Subcutaneous abdominal adipose tissue (tissue), 5 donors: ENCODE measurements around the gene ELF2.
"Not testable (repeated sequence)": the region's sequence is repeated elsewhere in the genome, so short reads cannot be mapped to it uniquely, and the experiment has no call there.

Experiments
- H3K27ac ChIP-seq: one replicate; pipeline ENCODE4 v1.7.0; 2013; ENCODE audit warnings: low read depth, mild to moderate bottlenecking, inconsistent platforms, low read length, moderate library complexity
- H3K27me3 ChIP-seq, 5 donors: one replicate each; pipeline ENCODE4 v1.7.0; 2013; ENCODE audit warnings: low read length in 5 of 5, inconsistent platforms in 1 of 5; ENCODE audit not compliant: control insufficient read depth in 5 of 5, insufficient read depth in 4 of 5
- H3K36me3 ChIP-seq, 5 donors: one replicate each; pipeline ENCODE4 v1.7.0; 2013; ENCODE audit warnings: low read length in 5 of 5; ENCODE audit not compliant: control insufficient read depth in 5 of 5, insufficient read depth in 5 of 5
- H3K4me1 ChIP-seq, 5 donors: one replicate each; pipeline ENCODE4 v1.7.0; 2013; ENCODE audit warnings: low read length in 5 of 5, mild to moderate bottlenecking in 3 of 5, moderate library complexity in 1 of 5; ENCODE audit not compliant: control insufficient read depth in 5 of 5, insufficient read depth in 5 of 5
- H3K4me3 ChIP-seq, 5 donors: one replicate each; pipeline ENCODE4 v1.7.0; 2013; ENCODE audit warnings: low read length in 5 of 5, low read depth in 1 of 5
- H3K9ac ChIP-seq, 5 donors: one replicate each; pipeline ENCODE4 v1.7.0; 2013; ENCODE audit warnings: low read length in 5 of 5, mild to moderate bottlenecking in 4 of 5, moderate library complexity in 3 of 5
- H3K9me3 ChIP-seq, 5 donors: one replicate each; pipeline ENCODE4 v1.7.0; 2013; ENCODE audit warnings: low read length in 5 of 5; ENCODE audit not compliant: control insufficient read depth in 5 of 5
- donor health status: healthy.
- donor health status: healthy.
- donor health status: healthy.
- donor health status: healthy.
- donor health status: healthy.

ELF2 gene

GRCh38 chr4:139083956-139084803, 92.8 kb downstream of the ELF2 start:
- Histone ChIP-seq H3K27ac (peak overlapping the region; percentile 97), H3K4me3 (peak overlapping the region; percentile 90 to 100 (median 99)), H3K27me3 (no peaks in the 10 kb centered on the region), H3K36me3 (no peaks in the 10 kb centered on the region), H3K4me1 (peaks cover 0 to 33% (median 31%) of the 10 kb centered on the region in 5 donors), H3K9ac (peak overlapping the region; percentile 82 to 93 (median 89)), H3K9me3 (no peaks in the 10 kb centered on the region)

DNA sequence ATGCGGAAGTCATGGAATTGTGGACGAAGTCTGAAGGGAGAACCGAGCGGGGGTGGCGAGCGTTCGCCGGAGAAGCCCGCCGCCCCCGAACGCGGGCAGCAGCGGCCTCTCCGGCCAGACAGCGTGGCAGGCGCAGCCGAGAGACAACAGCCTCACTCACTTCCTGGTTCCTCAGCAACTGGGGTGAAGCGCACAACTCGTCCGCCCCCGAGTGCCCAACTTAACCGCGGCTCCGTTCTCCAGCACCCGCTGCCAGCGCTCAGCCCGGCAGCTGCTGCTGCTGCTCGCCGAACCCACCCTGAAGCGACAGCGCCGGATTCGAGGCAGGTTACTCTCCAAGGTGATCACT, 93.4 kb downstream of the ELF2 start:
- H3K9me3 ChIP-seq, result no peaks in the 10 kb centered on the region
- peak overlapping the region; percentile 97 for H3K27ac ChIP-seq
- no peaks in the 10 kb centered on the region for H3K36me3 ChIP-seq
- H3K27me3 ChIP-seq, result no peaks in the 10 kb centered on the region
- H3K4me1 ChIP-seq, result peaks cover 0 to 38% (median 32%) of the 10 kb centered on the region in 5 donors
- H3K9ac ChIP-seq, result peak overlapping the region; percentile 82 to 93 (median 88)
- peak overlapping the region; percentile 90 to 100 (median 99) for H3K4me3 ChIP-seq

GRCh38 chr4:139082750-139083606, 94.0 kb downstream of the ELF2 start:
- Histone ChIP-seq H3K4me1 (peaks cover 0 to 44% (median 35%) of the 10 kb centered on the region in 5 donors), H3K27me3 (no peaks in the 10 kb centered on the region), H3K9ac (peak overlapping the region; percentile 82 to 93 (median 88)), H3K27ac (peak overlapping the region; percentile 97), H3K4me3 (peak overlapping the region; percentile 90 to 100 (median 99)), H3K9me3 (no peaks in the 10 kb centered on the region), H3K36me3 (no peaks in the 10 kb centered on the region)

DNA sequence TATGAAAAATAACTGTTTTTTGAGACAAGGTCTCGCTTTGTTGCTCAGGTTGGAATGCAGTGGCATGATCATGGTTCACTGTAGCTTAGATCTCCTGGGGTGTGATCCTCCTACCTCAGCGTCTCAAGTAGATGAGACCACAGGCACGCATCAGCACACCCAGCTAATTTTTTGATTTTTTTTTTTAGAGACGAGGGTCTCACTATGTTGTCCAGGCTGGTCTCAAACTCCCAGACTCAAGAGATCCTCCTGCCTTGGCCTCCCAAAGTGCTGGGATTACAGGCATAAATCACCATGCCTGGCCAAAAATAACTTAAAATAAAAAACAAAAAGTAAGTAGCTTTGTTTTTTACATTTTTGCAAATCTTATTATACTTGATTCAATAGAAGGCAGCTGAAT, 98.1 kb downstream of the ELF2 start:
- Histone ChIP-seq H3K4me3 (no peak overlapping the region), H3K36me3 (no peaks in the 10 kb centered on the region), H3K4me1 (peaks cover 0 to 44% (median 33%) of the 10 kb centered on the region in 5 donors), H3K27ac (no peak overlapping the region), H3K27me3 (no peaks in the 10 kb centered on the region), H3K9ac (no peak overlapping the region), H3K9me3 (no peaks in the 10 kb centered on the region)

- Histone ChIP-seq H3K4me1 (peaks cover 0 to 44% (median 29%) of the 10 kb centered on the region in 5 donors), H3K4me3 (no peak overlapping the region), H3K27ac (no peak overlapping the region), H3K27me3 (no peaks in the 10 kb centered on the region), H3K9me3 (no peaks in the 10 kb centered on the region), H3K36me3 (peaks cover 0 to 5% (median 2%) of the 10 kb centered on the region in 5 donors), H3K9ac (no peak overlapping the region)
These were observed 99.3 kb downstream of the ELF2 start for GRCh38 chr4:139077567-139078355.

DNA sequence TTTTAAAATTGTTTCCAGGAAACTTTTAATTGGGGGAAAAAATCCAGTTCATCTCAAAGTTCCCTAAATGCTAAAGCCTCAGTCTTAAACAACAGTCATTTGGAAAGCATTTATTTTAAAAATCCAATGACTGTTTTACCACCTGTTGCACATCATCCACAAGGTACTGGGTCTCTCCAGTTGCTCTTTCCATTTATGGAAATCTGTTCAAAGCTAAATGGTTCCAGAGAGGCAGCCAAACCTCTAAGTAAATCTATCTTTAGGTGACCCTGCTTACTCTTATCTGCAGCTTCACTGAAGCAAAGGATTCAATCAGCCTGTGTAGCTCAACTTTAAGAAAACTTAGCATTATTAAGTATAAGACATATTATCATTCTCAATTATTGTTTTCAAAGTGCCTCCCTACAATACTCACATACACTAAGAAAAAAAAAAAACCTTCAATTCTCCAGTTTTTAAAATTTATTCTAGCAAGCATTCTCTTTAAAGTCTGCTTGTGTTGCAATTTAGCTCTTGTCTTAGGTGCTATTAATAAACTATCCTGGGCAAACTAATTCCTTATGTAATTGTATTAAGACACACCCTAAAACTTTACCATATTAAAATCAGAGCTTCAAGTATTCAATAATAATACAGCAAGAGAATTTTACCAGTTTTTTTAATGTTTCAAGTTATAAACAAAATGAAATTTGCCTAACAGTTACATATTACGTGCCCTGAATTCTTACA, 100.8 kb downstream of the ELF2 start:
- Histone ChIP-seq H3K27me3 (no peaks in the 10 kb centered on the region), H3K4me3 (no peak overlapping the region), H3K36me3 (peaks cover 9 to 14% (median 11%) of the 10 kb centered on the region in 5 donors), H3K9ac (no peak overlapping the region), H3K9me3 (no peaks in the 10 kb centered on the region), H3K27ac (no peak overlapping the region), H3K4me1 (peaks cover 0 to 30% (median 14%) of the 10 kb centered on the region in 5 donors)

- Histone ChIP-seq H3K27me3 (no peaks in the 10 kb centered on the region), H3K4me1 (peaks cover 0 to 2% (median 0%) of the 10 kb centered on the region in 5 donors), H3K27ac (no peak overlapping the region), H3K4me3 (no peak overlapping the region), H3K9me3 (no peaks in the 10 kb centered on the region), H3K9ac (no peak overlapping the region), H3K36me3 (peaks cover 37 to 61% (median 41%) of the 10 kb centered on the region in 5 donors)
These were observed 116.4 kb downstream of the ELF2 start for GRCh38 chr4:139060591-139060990.

- H3K36me3 ChIP-seq, result peaks cover 34 to 59% (median 39%) of the 10 kb centered on the region in 5 donors
- H3K4me1 ChIP-seq, H3K27ac ChIP-seq, H3K4me3 ChIP-seq, H3K9ac ChIP-seq, H3K27me3 ChIP-seq, H3K9me3 ChIP-seq: not testable (repeated sequence)
These were observed 118.0 kb downstream of the ELF2 start for GRCh38 chr4:139059026-139059425.

DNA sequence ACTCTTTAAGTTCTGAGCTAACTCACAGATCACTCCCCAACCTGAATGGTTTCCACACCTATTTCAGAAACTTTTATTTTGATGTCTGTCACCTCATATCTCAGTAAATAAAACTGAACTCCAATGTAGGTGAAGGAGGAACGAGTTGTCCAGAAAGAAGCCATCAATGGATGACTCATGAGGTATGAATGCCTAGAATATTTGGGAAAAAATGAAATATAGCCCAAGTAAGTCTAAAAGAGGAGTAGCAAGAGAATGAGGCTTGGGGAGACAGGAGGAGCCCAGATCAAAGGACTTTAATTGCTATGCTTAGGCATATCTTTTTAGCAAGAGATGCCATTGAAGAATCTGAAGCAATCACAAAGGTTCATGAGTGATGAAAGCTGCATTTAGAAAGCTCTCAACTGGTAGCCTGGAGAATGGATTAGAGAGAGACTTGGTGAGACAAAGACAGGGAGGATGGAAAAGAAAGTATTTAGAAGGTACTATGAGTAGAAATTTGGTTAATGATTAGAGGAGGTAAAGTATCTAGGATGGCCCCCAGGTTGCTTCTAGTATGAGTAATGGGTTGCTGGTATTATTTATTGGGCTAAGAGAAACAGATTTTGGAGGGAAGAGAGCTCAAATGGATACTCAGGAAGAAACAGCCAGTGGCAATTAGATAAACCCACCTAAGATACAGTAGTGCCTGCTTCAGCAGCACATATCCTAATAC, 122.1 kb downstream of the ELF2 start:
- no peak overlapping the region for H3K9ac ChIP-seq
- H3K36me3 ChIP-seq, result peaks cover 16 to 43% (median 28%) of the 10 kb centered on the region in 5 donors
- peaks cover 0 to 11% (median 3%) of the 10 kb centered on the region in 5 donors for H3K4me1 ChIP-seq
- no peaks in the 10 kb centered on the region for H3K9me3 ChIP-seq
- H3K4me3 ChIP-seq, result no peak overlapping the region
- H3K27me3 ChIP-seq, result no peaks in the 10 kb centered on the region
- H3K27ac ChIP-seq, result no peak overlapping the region
